HL-60/S4 treated with retinoic acid at 250 ng/mL for 4 days and 3 days (cell line): ENCODE data around the gene ST6GALNAC3.

ENCODE experiments used
- in situ Hi-C: fragments of 300-500 bp; cut with MboI; formaldehyde crosslinking; loops from 2 replicates; pipeline ENCODE4 v1.7.0; 2022; ENCODE audit warnings: low sequenced_read_pairs

Gene ST6GALNAC3

DNA sequence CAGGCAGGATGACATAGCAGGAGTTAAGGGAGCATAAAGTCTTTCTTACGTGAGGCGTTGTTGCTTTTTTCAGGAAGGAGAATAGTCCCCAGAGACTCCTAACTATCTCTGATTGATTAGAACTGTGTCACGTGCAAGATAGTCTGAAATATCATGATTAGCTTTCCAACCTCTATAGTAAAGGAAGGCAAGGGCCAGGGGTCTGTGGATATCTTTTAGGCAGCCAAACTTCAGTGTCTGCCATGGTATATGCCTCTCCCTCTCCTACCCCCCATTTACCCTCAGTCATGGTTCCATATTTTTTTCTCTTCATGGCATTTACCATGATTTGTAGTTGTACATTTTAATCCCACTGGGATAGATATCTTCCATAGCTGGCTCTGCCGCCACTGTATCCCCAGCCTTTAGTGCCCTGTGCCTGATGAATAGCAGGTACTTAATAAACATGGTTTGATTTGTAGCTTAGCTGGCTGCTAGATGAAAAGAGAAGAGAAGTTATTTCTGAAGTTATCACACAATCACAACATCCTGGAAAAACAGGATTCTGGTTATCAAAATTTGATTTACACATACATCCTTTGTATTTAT, 474.1 kb downstream of the ST6GALNAC3 start:
- in situ Hi-C loops, result no loop called here

DNA sequence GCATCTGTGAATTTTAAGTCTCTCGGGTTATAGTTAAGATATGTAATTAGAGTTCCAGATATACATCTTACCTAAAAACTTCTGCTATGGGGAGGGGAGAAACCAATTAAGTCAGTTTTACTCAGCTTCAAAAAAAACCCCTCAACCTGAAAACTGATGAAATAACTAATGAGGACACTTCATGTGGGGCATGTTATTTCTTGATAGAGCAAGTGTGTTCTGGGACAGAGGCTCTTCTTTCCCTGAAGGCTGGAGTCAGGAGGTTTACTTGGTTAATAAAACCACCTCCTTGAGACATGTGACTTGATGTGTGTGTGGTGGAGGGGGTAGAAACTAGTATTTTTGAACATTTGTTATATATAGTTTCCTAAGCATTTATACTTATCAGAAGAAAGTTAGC, 479.7 kb downstream of the ST6GALNAC3 start:
- in situ Hi-C loops, result no loop called here

- in situ Hi-C loops, result no loop called here
Observed at GRCh38 chr1:76562292-76562691, 487.7 kb downstream of the ST6GALNAC3 start.

DNA sequence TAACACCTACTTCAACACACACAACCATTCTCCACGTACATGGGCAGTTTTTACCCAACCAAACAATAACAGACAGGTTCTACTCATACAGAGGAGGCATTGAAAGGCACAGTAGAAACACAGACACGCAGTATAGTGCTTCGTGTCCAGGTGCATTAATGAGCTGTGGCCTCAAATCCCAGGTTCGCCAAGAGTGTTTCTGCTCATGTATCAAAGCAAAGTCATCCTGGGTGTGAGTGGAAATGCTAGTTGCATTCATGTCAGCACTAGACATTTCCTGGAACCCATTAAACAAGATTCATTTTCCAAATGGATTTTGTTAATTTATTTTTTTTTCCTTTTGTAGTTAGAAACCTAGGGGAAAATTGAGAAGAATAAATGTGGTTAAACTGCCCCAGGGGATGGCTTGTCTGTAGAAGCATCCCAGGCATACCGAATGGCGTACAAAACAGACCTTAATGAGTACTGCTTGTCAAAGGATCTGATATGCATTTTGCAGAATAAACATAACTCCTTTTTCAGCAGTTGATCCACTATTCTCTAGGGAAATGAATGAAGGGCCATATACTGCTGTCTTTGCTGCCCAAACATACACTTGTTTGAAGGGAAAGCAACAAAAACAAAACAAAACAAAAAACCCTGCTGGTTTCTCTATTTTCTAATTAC, 494.2 kb downstream of the ST6GALNAC3 start:
- in situ Hi-C loops, result no loop called here

GRCh38 chr1:76571248-76571647, 496.7 kb downstream of the ST6GALNAC3 start:
- in situ Hi-C loops, result no loop called here

GRCh38 chr1:76572229-76572628, 497.7 kb downstream of the ST6GALNAC3 start:
- in situ Hi-C loops, result no loop called here

GRCh38 chr1:76576876-76577524, 502.5 kb downstream of the ST6GALNAC3 start:
- in situ Hi-C loops, result no loop called here

DNA sequence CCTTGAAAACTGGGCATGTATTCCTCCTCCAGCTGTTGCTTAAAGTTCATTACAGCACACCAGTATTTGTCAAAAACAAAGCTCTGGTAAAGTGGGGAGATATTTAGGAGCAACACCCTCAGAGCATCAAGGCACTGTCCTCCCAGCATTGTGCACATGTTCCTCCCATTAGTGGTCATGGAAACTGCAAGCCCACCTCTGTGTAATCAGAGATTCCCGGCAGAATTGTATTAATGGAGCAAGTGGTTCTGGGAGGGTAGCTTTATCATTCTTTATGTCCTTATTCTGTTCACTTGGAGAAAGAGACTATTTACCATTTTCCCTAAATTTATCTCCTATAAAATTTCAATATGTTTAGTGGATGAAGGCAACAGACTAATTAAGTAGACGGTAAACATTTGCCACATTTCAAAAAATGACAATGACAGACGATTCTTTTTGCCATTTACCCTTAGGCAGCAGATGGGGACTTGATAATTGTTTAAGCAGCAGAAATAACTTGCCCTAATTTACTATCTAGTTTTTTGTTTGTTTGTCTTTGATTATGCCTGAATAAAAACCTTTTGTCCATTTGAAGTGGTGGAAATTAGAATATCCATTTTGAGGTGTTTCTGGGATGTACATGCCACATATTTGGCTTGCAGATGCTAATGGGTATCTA, 503.1 kb downstream of the ST6GALNAC3 start:
- in situ Hi-C loops, result no loop called here

DNA sequence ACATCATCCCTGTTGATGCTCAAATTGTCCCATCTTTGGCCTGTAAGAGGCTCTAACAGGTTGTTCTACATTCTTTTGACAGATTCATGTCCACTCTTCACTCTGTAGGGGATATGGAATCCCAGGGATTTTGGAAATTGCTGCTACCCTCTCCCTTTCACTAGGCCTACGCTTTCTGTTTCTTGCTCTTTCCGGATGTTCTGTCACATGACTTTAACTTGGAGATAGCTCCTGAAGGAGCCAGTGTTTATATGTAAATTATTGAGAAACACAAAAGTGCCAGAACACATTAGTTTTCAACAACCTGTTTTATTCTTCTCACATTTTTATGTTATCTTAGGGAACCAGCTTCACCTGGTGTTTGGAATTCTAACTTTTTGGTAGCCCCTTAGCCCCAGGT, 505.7 kb downstream of the ST6GALNAC3 start:
- in situ Hi-C loops, result no loop called here

- in situ Hi-C loops, result no loop called here
Observed at GRCh38 chr1:76581712-76582111, 507.2 kb downstream of the ST6GALNAC3 start.

DNA sequence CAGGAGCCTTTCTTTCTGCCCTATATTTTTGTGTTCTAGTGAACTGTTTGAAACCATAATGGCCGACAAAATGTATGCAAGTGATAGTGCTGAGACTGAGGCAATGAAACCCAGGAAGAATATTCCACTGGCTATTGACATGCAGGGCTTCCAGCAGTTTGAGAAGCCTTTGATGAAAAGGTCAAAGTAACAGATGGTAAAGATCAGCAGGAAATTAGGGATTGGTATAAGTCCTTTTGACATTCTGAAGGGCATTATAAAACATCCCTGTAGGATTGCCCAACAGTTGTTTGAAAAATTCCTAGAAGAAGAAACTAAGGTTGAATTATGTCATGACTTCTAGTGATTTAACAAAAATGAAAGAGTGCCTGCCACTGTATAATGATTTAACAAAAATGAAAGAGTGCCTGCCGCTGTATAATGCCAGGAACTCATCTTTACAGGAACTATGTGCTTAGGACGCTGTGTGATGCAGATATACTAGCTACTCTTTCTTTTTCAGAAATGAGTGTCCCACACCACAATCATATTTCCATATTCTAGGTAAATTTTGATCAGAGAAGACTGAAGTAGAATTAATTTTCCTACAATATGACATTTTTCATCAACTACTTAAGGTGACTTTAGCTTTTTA, 508.8 kb downstream of the ST6GALNAC3 start:
- in situ Hi-C loops, result no loop called here

DNA sequence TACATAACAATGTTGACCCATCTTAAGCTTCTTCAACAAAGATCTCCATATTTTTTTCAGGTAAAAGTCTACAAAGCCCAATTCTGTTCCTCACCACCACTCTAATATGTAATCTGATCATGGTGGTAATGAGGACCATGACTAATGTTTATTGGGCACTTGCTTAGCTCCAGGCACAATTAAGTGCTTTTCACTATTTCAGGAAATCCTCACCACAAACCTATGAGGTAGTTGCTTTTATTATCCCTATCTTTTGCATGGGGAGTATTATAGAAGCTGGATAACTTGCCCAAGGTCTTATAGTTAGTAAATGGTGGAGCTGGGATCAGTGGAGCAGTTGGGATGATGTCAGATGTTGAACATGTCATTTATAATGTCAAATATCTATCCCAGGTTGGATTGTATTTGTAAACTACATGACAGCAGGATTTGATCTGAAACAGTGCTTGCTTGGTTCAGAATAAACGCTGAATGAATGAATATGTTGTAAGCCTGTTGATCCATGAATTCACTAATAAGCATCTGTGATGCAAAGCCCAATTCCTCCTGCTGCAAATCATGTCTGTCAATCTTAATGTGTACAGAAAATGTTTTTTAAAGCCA, 509.4 kb downstream of the ST6GALNAC3 start:
- in situ Hi-C loops, result no loop called here

- in situ Hi-C loops, result no loop called here
Observed at GRCh38 chr1:76585980-76586674, 511.6 kb downstream of the ST6GALNAC3 start.

- in situ Hi-C loops, result no loop called here
Observed at GRCh38 chr1:76587212-76587611, 512.7 kb downstream of the ST6GALNAC3 start.

DNA sequence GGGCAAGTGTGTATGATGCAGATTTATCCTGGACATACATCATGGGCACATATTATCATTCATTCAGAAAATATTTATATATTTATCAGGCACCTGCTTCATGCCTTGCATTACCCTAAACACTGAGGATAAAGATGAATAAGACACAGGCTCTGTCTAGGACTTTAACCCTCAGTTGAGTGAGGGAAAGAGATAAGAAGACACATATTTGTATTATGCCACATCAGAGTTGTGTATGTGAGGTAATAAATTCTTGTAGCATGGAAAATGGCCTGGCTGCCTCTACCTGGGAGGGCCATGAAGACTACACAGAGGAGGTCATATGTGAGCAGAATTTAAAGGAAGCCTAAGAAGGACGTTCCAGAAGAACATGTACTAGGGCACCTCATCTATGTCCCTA, 516.9 kb downstream of the ST6GALNAC3 start:
- in situ Hi-C loops, result no loop called here

- in situ Hi-C loops, result no loop called here
Observed at GRCh38 chr1:76591963-76592362, 517.4 kb downstream of the ST6GALNAC3 start.

DNA sequence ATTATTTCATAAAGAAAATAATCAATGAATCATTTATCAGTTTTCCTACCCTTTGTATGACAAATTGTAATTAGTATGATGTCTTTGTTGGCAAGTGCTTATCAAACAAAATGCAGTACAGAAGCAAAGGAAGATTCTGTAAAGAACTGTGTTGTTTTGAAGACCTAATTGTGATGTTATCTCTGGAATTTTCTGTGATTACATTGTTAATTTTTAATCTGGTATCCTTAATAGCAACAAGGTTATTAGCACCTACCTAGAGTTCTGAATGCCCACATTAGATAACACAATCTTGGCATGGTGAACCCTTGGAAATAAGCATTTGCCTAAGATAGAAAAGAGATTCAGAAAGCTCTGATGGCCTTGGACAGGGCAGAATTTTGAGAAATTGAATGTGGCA, 518.6 kb downstream of the ST6GALNAC3 start:
- in situ Hi-C loops, result no loop called here

- in situ Hi-C loops, result no loop called here
Observed at GRCh38 chr1:76593618-76594017, 519.1 kb downstream of the ST6GALNAC3 start.

DNA sequence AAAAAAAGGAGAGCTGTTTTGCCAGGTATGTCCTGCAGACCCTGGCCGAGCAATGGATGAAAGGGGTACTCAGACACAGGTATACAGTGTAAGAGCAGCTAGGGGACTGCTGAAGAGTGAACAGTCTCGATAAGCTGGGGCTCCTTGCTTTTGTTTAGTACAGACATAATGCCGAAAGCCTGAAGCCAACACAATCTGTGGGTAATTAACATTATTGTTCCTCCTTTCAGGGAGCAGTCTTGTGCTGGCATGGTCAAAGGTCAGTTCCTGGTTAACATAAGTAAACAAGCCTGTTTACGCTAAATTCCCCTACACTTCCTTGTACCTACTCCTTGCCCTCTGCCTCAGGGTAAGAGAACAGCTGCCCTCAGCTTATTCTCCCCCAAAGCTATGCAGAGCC, 520.5 kb downstream of the ST6GALNAC3 start:
- in situ Hi-C loops, result no loop called here

- in situ Hi-C loops, result no loop called here
Observed at GRCh38 chr1:76601465-76601864, 526.9 kb downstream of the ST6GALNAC3 start.
